Kidney (tissue), 14 donors: Measurements from ENCODE around the gene LY86. TPM values are rescaled to one million over a fixed set of nuclear protein-coding genes. Genes with fewer than 3 reads are reported as not detected.
"Not testable (repeated sequence)": the region's sequence is repeated elsewhere in the genome, so short reads cannot be mapped to it uniquely, and the experiment has no call there.

Experiments used
- DNase-seq, 5 donors: peaks; one replicate each; pipeline ENCODE4 v3.0.0-alpha.2; 2013 to 2020
- FAIRE-seq: peaks from 2 replicates; lab custom pipeline; 2012; peaks lifted over from hg19 to GRCh38; lab: Jason Lieb, UNC
- H3K27ac ChIP-seq, 2 donors: one replicate each; pipeline ENCODE4 v1.7.0; 2013; ENCODE audit warnings: low read depth in 2 of 2, low read length in 2 of 2, inconsistent platforms in 1 of 2
- H3K27me3 ChIP-seq: one replicate; pipeline ENCODE4 v1.7.1; 2013; ENCODE audit warnings: low read length, inconsistent platforms; ENCODE audit not compliant: control insufficient read depth, insufficient read depth
- H3K36me3 ChIP-seq, 3 donors: one replicate each; pipeline versions ENCODE4 v1.7.0 to v1.7.1; 2013; ENCODE audit warnings: low read length in 3 of 3, control low read depth in 1 of 3, inconsistent platforms in 1 of 3; ENCODE audit not compliant: insufficient read depth in 3 of 3, control insufficient read depth in 2 of 3
- H3K4me1 ChIP-seq, 3 donors: one replicate each; pipeline versions ENCODE4 v1.7.0 to v1.7.1; 2013; ENCODE audit warnings: low read length in 3 of 3, inconsistent platforms in 1 of 3, low read depth in 1 of 3; ENCODE audit not compliant: control insufficient read depth in 2 of 3, insufficient read depth in 2 of 3
- H3K4me3 ChIP-seq, 3 donors: one replicate each; pipeline versions ENCODE4 v1.7.0 to v1.8.1; 2013; ENCODE audit warnings: low read length in 3 of 3, control low read depth in 1 of 3, inconsistent platforms in 1 of 3
- H3K9ac ChIP-seq, 3 donors: one replicate each; pipeline versions ENCODE4 v1.7.0 to v1.7.1; 2013; ENCODE audit warnings: low read length in 3 of 3, control low read depth in 1 of 3, inconsistent platforms in 1 of 3
- H3K9me3 ChIP-seq, 3 donors: one replicate each; pipeline versions ENCODE4 v1.7.0 to v1.7.1; 2013; ENCODE audit warnings: low read length in 3 of 3, control low read depth in 1 of 3, inconsistent platforms in 1 of 3; ENCODE audit not compliant: control insufficient read depth in 2 of 3, insufficient read depth in 1 of 3
- intact Hi-C: fragments of 100-400 bp; cut with DNase I; formaldehyde crosslinking; loops from one replicate; pipeline ENCODE4 v1.11.1; 2022
- polyA plus RNA-seq: library from polyadenylated mRNA; stranded (reverse); fragments of 350-450 nt; fragmentation: Illumina TruSeq; extraction: RNeasy Lipid Tissue Mini Kit (QIAGEN cat#74804); gene quantifications from one replicate; pipeline ENCODE4 v1.2.3, GENCODE V29; 2014; ENCODE audit warnings: low read depth, low replicate concordance; ENCODE audit not compliant: insufficient read depth
- total RNA-seq: library from RNA; stranded (reverse); fragmentation: NEBNext Ultra II Directional; extraction: Animal tissue kit (Norgen Biotek cat#: 25700); gene quantifications from one replicate; pipeline ENCODE4 v1.2.1, GENCODE V29; 2021
- TF ChIP-seq, protein P1 (sequence below): IDR thresholded peaks from 3 replicates; pipeline ENCODE4 v1.5.1; 2012; ENCODE audit warnings: mild to moderate bottlenecking, moderate library complexity, borderline replicate concordance; ENCODE audit not compliant: insufficient read depth; ENCODE audit errors: extremely low read depth
- donor health status: control.
- donor health status: control.
- donor health status: control.
- donor health status: control.
- donor health status: control.
- donor health status: DM: yes; HTN: yes; CAD: no.
- donor health status: Normal renal cell carcinoma (clear cell type).

Gene LY86
- total and polyA plus RNA-seq, 2 donors from 2014 or later, result 4.8 to 6.1 TPM

GRCh38 chr6:6604566-6604965, 16.0 kb downstream of the LY86 start:
- no peaks in the 10 kb centered on the region for H3K4me1 ChIP-seq
- H3K9me3 ChIP-seq, result no peaks in the 10 kb centered on the region
- H3K27ac ChIP-seq, result no peak overlapping the region
- no peak overlapping the region for H3K9ac ChIP-seq
- H3K4me3 ChIP-seq, result no peak overlapping the region
- DNase-seq (no peak), FAIRE-seq (no peak)
- intact Hi-C loops, result no loop called here
- TF ChIP-seq, protein P1, sequence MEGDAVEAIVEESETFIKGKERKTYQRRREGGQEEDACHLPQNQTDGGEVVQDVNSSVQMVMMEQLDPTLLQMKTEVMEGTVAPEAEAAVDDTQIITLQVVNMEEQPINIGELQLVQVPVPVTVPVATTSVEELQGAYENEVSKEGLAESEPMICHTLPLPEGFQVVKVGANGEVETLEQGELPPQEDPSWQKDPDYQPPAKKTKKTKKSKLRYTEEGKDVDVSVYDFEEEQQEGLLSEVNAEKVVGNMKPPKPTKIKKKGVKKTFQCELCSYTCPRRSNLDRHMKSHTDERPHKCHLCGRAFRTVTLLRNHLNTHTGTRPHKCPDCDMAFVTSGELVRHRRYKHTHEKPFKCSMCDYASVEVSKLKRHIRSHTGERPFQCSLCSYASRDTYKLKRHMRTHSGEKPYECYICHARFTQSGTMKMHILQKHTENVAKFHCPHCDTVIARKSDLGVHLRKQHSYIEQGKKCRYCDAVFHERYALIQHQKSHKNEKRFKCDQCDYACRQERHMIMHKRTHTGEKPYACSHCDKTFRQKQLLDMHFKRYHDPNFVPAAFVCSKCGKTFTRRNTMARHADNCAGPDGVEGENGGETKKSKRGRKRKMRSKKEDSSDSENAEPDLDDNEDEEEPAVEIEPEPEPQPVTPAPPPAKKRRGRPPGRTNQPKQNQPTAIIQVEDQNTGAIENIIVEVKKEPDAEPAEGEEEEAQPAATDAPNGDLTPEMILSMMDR, result no peak
- no peaks in the 10 kb centered on the region for H3K27me3 ChIP-seq
- H3K36me3 ChIP-seq, result no peaks in the 10 kb centered on the region

DNA sequence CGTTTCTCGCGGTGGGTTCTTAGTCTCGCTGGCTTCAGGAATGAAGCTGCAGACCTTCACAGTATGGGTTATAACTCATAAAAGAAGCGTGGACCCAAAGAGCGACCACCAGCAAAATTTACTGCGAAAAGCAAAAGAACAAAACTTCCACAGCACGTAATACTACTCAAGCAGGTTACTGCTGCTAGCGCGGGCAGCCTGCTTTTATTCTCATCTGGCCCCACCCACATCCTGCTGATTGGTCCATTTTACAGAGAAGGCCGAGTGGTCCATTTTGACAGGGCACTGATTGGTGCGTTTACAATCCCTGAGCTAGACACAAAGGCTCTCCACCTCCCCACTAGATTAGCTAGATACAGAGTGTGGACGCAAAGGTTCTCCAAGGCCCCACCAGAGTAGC, 17.4 kb downstream of the LY86 start:
- Histone ChIP-seq H3K27me3 (no peaks in the 10 kb centered on the region), H3K4me1 (peaks cover 0 to 2% (median 0%) of the 10 kb centered on the region in 3 donors), H3K27ac (no peak overlapping the region), H3K9ac (no peak overlapping the region), H3K4me3 (no peak overlapping the region), H3K36me3 (no peaks in the 10 kb centered on the region), H3K9me3 (no peaks in the 10 kb centered on the region)
- no peak for FAIRE-seq
- DNase-seq, result no peak
- intact Hi-C loops, result no loop called here
- TF ChIP-seq, protein P1, result no peak

DNA sequence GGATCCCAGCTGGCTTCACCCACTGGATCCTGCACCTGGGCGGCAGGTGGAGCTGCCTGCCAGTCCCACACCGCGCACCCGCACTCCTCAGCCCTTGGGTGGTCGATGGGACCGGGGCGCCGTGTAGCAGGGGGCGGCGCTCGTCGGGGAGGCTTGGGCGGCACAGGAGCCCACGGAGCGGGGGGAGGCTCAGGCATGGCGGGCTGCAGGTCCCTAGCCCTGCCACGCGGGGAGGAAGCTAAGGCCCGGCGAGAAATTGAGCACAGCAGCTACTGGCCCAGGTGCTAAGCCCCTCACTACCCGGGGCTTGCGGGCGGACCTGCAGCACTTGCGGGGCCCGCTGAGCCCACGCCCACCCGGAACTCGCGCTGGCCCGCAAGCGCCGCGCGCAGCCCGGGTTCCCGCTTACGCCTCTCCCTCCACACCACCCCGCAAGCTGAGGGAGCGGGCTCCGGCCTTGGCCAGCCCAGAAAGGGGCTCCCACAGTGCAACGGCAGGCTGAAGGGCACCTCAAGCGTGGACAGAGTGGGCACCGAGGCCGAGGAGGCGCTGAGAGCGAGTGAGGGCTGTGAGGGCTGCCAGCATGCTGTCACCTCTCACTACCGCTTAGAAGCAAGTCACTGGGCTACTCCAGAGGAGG, 18.0 kb downstream of the LY86 start:
- H3K27ac ChIP-seq, DNase-seq, intact Hi-C loops, H3K9ac ChIP-seq, H3K4me1 ChIP-seq, H3K27me3 ChIP-seq, H3K9me3 ChIP-seq, FAIRE-seq, H3K36me3 ChIP-seq, H3K4me3 ChIP-seq: not testable (repeated sequence)

DNA sequence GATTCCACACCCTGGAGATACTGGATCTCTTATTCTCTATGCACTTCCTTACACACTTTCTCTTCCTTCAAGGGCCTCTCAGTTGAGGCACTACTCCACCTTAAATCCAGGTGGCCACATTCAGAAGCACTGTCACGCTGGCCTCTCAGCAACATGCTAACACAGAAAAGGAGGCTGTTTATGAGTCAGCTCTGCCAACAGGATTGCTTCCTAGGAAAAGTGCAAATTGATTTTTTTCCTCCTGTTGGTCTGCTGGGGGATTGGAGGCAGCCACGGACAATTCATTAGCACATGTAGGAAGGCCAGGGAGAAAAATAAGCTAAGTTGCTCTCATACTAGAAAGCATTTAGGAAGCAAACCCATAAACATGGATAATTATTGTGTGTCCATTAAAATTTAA, 20.9 kb downstream of the LY86 start:
- H3K9ac ChIP-seq, result no peak overlapping the region
- H3K9me3 ChIP-seq, result no peaks in the 10 kb centered on the region
- no peaks in the 10 kb centered on the region for H3K27me3 ChIP-seq
- H3K4me3 ChIP-seq, result no peak overlapping the region
- DNase-seq (no peak), FAIRE-seq (no peak)
- H3K4me1 ChIP-seq, result peaks cover 0 to 2% (median 0%) of the 10 kb centered on the region in 3 donors
- no peak overlapping the region for H3K27ac ChIP-seq
- intact Hi-C loops, result no loop called here
- TF ChIP-seq, protein P1, result no peak
- H3K36me3 ChIP-seq, result no peaks in the 10 kb centered on the region
